ENCODE measurements around the gene LRAT.

DNA sequence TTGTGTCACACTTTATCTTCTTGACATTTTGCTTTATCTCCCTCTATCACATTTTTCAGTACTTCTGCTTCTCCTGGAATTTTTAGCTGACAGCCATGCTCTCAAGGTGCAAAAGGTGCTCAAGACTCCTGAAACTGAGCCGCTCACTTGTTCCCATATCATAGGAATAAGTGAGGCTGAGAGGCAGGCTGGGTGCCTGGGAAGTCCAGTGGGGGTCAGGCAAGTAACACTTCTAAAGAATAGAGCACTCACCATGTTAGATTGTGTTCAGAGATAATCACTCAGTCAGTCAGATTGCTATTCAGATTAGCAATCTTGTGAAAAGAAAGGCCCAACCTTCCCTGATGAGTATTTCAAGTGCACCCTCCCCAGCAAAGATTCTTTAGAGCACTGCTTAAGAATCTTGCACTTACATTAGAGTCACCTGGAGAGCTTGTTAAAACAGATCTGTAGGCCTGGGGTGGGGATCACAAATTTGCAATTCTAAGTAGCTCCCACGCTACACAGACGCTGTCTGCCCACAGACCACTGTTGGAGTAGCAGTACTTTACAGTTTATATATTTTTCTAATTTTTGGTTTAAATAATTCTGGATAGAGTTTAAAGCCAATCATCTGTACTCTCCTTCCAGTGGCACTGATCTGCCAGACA lies 23.1 kb upstream of the LRAT start:
- TF ChIP-seq POLR2AphosphoS5 (IDR thresholded peaks at IDR 0.05; ENCODE audit: control insufficient read depth, insufficient read depth, low read depth, low read length) (no peak), TCF7 (IDR thresholded peaks at IDR 0.05; ENCODE audit: borderline replicate concordance) (no peak)
- TF ChIP-seq, protein P1, sequence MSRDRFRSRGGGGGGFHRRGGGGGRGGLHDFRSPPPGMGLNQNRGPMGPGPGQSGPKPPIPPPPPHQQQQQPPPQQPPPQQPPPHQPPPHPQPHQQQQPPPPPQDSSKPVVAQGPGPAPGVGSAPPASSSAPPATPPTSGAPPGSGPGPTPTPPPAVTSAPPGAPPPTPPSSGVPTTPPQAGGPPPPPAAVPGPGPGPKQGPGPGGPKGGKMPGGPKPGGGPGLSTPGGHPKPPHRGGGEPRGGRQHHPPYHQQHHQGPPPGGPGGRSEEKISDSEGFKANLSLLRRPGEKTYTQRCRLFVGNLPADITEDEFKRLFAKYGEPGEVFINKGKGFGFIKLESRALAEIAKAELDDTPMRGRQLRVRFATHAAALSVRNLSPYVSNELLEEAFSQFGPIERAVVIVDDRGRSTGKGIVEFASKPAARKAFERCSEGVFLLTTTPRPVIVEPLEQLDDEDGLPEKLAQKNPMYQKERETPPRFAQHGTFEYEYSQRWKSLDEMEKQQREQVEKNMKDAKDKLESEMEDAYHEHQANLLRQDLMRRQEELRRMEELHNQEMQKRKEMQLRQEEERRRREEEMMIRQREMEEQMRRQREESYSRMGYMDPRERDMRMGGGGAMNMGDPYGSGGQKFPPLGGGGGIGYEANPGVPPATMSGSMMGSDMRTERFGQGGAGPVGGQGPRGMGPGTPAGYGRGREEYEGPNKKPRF (IDR thresholded peaks at IDR 0.05; ENCODE audit: low read depth, low read length), result no peak
- TF ChIP-seq, protein P2, sequence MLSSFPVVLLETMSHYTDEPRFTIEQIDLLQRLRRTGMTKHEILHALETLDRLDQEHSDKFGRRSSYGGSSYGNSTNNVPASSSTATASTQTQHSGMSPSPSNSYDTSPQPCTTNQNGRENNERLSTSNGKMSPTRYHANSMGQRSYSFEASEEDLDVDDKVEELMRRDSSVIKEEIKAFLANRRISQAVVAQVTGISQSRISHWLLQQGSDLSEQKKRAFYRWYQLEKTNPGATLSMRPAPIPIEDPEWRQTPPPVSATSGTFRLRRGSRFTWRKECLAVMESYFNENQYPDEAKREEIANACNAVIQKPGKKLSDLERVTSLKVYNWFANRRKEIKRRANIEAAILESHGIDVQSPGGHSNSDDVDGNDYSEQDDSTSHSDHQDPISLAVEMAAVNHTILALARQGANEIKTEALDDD (IDR thresholded peaks at IDR 0.05), result no peak

All from K562 (cell line).